Astrocyte of the cerebellum (primary cell): ENCODE results near the gene MYEOV.

Experiments
- DNase-seq: peaks from one replicate; pipeline ENCODE4 v3.0.0-alpha.2; 2011; ENCODE audit warnings: low read depth
- H3K4me3 ChIP-seq: 2 replicates; pipeline ENCODE4 v1.5.1; 2011; ENCODE audit warnings: mild to moderate bottlenecking, low read depth, low read length, moderate library complexity
- CTCF ChIP-seq: IDR thresholded peaks from 2 replicates; pipeline ENCODE4 v1.5.1; 2012; ENCODE audit warnings: low read length, low read depth, moderate library complexity, mild to moderate bottlenecking; ENCODE audit errors: missing control alignments
- in situ Hi-C: cut with HindIII; loops from 2 replicates; pipeline ENCODE4 v1.10.0; 2017; ENCODE audit warnings: low sequenced_read_pairs

MYEOV gene

GRCh38 chr11:69250186-69251056 lies 43.5 kb upstream of the MYEOV start:
- in situ Hi-C loops = no loop called here
- no peak for TF ChIP-seq CTCF

GRCh38 chr11:69251057-69251393 lies 42.9 kb upstream of the MYEOV start:
- TF ChIP-seq CTCF = no peak
- DNase-seq = no peak
- no peak overlapping the region for H3K4me3 ChIP-seq
- in situ Hi-C loops = no loop called here

More at GRCh38 chr11:69250186-69251056, 43.5 kb upstream of the MYEOV start:
- no peak for DNase-seq
- no peak overlapping the region for H3K4me3 ChIP-seq

GRCh38 chr11:69251639-69252489 lies 42.1 kb upstream of the MYEOV start:
- in situ Hi-C loops = no loop called here
- no peak for TF ChIP-seq CTCF
- H3K4me3 ChIP-seq = no peak overlapping the region
- DNase-seq = no peak

- in situ Hi-C loops = no loop called here
These were observed 41.5 kb upstream of the MYEOV start for GRCh38 chr11:69252490-69252837.

GRCh38 chr11:69253028-69253427 lies 40.9 kb upstream of the MYEOV start:
- in situ Hi-C loops = no loop called here
- TF ChIP-seq CTCF = no peak
- no peak overlapping the region for H3K4me3 ChIP-seq
- peak; percentile 4 for DNase-seq

More at GRCh38 chr11:69252490-69252837, 41.5 kb upstream of the MYEOV start:
- TF ChIP-seq CTCF = no peak
- DNase-seq = no peak
- no peak overlapping the region for H3K4me3 ChIP-seq

- H3K4me3 ChIP-seq = no peak overlapping the region
- no peak for TF ChIP-seq CTCF
- in situ Hi-C loops = no loop called here
- DNase-seq = no peak
These were observed 36.8 kb upstream of the MYEOV start for GRCh38 chr11:69257134-69257533.
